Measurements from ENCODE around the gene H3-3A. TPM values are rescaled to one million over a fixed set of nuclear protein-coding genes. Genes with fewer than 3 reads are reported as not detected.
A peak's percentile ranks its signal among the peaks of the same experiment; 100 is the strongest.

H3-3A gene
- total RNA-seq, 4 donors from 2014 or later = 284 to 317 (median 305) TPM

- DNase-seq (ENCODE audit: low spot score) (no peak), ATAC-seq (ENCODE audit: low FRiP score) (no peak)
- TF ChIP-seq CTCF (IDR thresholded peaks at IDR 0.05) = no peak
Observed at GRCh38 chr1:226061068-226061840, 1.3 kb upstream of the H3-3A start.

- TF ChIP-seq CTCF (IDR thresholded peaks at IDR 0.05) = no peak
- DNase-seq (ENCODE audit: low spot score) = no peak
- ATAC-seq (ENCODE audit: low FRiP score) = peak; percentile 64
Observed at GRCh38 chr1:226061841-226062557, 517 bp upstream of the H3-3A start.

- ATAC-seq (ENCODE audit: low FRiP score) (no peak), DNase-seq (ENCODE audit: low spot score) (no peak)
- no peak for TF ChIP-seq CTCF (IDR thresholded peaks at IDR 0.05)
Observed at GRCh38 chr1:226063224-226063976, 884 bp downstream of the H3-3A start.

- no peak for DNase-seq (ENCODE audit: low spot score)
- peak in 2 of 3 donors; percentile 39 to 73 for TF ChIP-seq CTCF (IDR thresholded peaks at IDR 0.05)
- ATAC-seq (ENCODE audit: low FRiP score) = no peak
Observed at GRCh38 chr1:226063977-226064815, 1.7 kb downstream of the H3-3A start.

GRCh38 chr1:226064816-226065248 lies 2.3 kb downstream of the H3-3A start:
- DNase-seq (ENCODE audit: low spot score) (no peak), ATAC-seq (ENCODE audit: low FRiP score) (no peak)
- peak in 1 of 3 donors; percentile 19 for TF ChIP-seq CTCF (IDR thresholded peaks at IDR 0.05)

GRCh38 chr1:226066415-226067078 lies 4.0 kb downstream of the H3-3A start:
- ATAC-seq (ENCODE audit: low FRiP score) (no peak), DNase-seq (ENCODE audit: low spot score) (no peak)
- no peak for TF ChIP-seq CTCF (IDR thresholded peaks at IDR 0.05)

Data from omental fat pad (tissue), 4 donors.